ENCODE results near the gene EIF4EBP2. TPM values are rescaled to one million over a fixed set of nuclear protein-coding genes. Genes with fewer than 3 reads are reported as not detected.

The EIF4EBP2 gene
- total RNA-seq, 4 donors from 2014 or later: 55.6 to 71.2 (median 67.6) TPM

- no peak overlapping the region for H3K27ac ChIP-seq
Measured at GRCh38 chr10:70462349-70462984, 58.5 kb downstream of the EIF4EBP2 start.

GRCh38 chr10:70465278-70465677, 61.3 kb downstream of the EIF4EBP2 start:
- peaks cover 6 to 18% of the 10 kb centered on the region in 2 donors for H3K4me1 ChIP-seq
- H3K36me3 ChIP-seq: no peaks in the 10 kb centered on the region
- DNase-seq: no peak
- no peak overlapping the region for H3K4me3 ChIP-seq (replicated peaks in 1 of 3)
- no peak for TF ChIP-seq POLR2A (IDR thresholded peaks at IDR 0.05)
- TF ChIP-seq CTCF (IDR thresholded peaks at IDR 0.05): no peak
- no peaks in the 10 kb centered on the region for H3K9me3 ChIP-seq
- intact Hi-C loops (cut with DNase I): loop anchor here (10.0 kb wide), 1 partner anchor 410 kb away; no protein-coding TSS in a partner anchor
- no peaks in the 10 kb centered on the region for H3K27me3 ChIP-seq
- no peak overlapping the region for H3K27ac ChIP-seq
- WGBS, 2 donors: 91 to 95% methylated on average over 4 of the region's 4 CpGs

More at GRCh38 chr10:70462349-70462984, 58.5 kb downstream of the EIF4EBP2 start:
- TF ChIP-seq CTCF (IDR thresholded peaks at IDR 0.05): no peak
- no peak for TF ChIP-seq POLR2A (IDR thresholded peaks at IDR 0.05)
- peak; percentile 89 to 91 for DNase-seq
- Histone ChIP-seq H3K9me3 (no peaks in the 10 kb centered on the region), H3K4me1 (peaks cover 11 to 20% of the 10 kb centered on the region in 2 donors), H3K36me3 (no peaks in the 10 kb centered on the region), H3K27me3 (no peaks in the 10 kb centered on the region), H3K4me3 (replicated peaks in 1 of 3) (no peak overlapping the region)
- intact Hi-C loops (cut with DNase I): loop anchor here (5.0 to 10.0 kb wide), 3 partner anchors 80 to 412 kb away; no protein-coding TSS in a partner anchor
- WGBS, 2 donors: 27 to 40% methylated on average over 2 to 4 of the region's 4 CpGs

GRCh38 chr10:70465832-70466231, 61.9 kb downstream of the EIF4EBP2 start:
- TF ChIP-seq POLR2A (IDR thresholded peaks at IDR 0.05) (no peak), CTCF (IDR thresholded peaks at IDR 0.05) (no peak)
- WGBS, 2 donors: 75 to 82% methylated on average over 2 of the region's 2 CpGs
- Histone ChIP-seq H3K27me3 (no peaks in the 10 kb centered on the region), H3K4me1 (peaks cover 6 to 18% of the 10 kb centered on the region in 2 donors), H3K9me3 (no peaks in the 10 kb centered on the region), H3K4me3 (replicated peaks in 1 of 3) (no peak overlapping the region), H3K36me3 (no peaks in the 10 kb centered on the region), H3K27ac (no peak overlapping the region)
- intact Hi-C loops (cut with DNase I): loop anchor here (10.0 kb wide), 1 partner anchor 409 kb away; no protein-coding TSS in a partner anchor
- no peak for DNase-seq

GRCh38 chr10:70466951-70467350, 63.0 kb downstream of the EIF4EBP2 start:
- no peaks in the 10 kb centered on the region for H3K9me3 ChIP-seq
- H3K27me3 ChIP-seq: no peaks in the 10 kb centered on the region
- H3K4me3 ChIP-seq (replicated peaks in 1 of 3): no peak overlapping the region
- H3K27ac ChIP-seq: no peak overlapping the region
- intact Hi-C loops (cut with DNase I): loop anchor here (10.0 kb wide), 1 partner anchor 408 kb away; no protein-coding TSS in a partner anchor
- no peaks in the 10 kb centered on the region for H3K36me3 ChIP-seq
- H3K4me1 ChIP-seq: peaks cover 6 to 18% of the 10 kb centered on the region in 2 donors
- DNase-seq: no peak
- TF ChIP-seq POLR2A (IDR thresholded peaks at IDR 0.05) (no peak), CTCF (IDR thresholded peaks at IDR 0.05) (no peak)
- WGBS, 2 donors: 43 to 62% methylated on average over 2 to 3 of the region's 3 CpGs

GRCh38 chr10:70472799-70473454, 69.0 kb downstream of the EIF4EBP2 start:
- TF ChIP-seq POLR2A (IDR thresholded peaks at IDR 0.05): no peak
- TF ChIP-seq CTCF (IDR thresholded peaks at IDR 0.05): no peak
- intact Hi-C loops (cut with DNase I): no loop called here
- H3K9me3 ChIP-seq: no peaks in the 10 kb centered on the region
- no peak overlapping the region for H3K27ac ChIP-seq
- no peak overlapping the region for H3K4me3 ChIP-seq (replicated peaks in 1 of 3)
- no peaks in the 10 kb centered on the region for H3K27me3 ChIP-seq
- no peak for DNase-seq
- H3K36me3 ChIP-seq: no peaks in the 10 kb centered on the region
- peaks cover 3 to 15% of the 10 kb centered on the region in 2 donors for H3K4me1 ChIP-seq
- WGBS, 2 donors: 81 to 86% methylated on average over 8 of the region's 8 CpGs

Data from thyroid gland (tissue), 4 donors.